Measurements from ENCODE around the gene ZNF367. TPM values are rescaled to one million over a fixed set of nuclear protein-coding genes. Genes with fewer than 3 reads are reported as not detected.

ZNF367 gene
- total RNA-seq, 4 donors from 2014 or later = 0.15 to 5.1 (median 1.7) TPM

DNA sequence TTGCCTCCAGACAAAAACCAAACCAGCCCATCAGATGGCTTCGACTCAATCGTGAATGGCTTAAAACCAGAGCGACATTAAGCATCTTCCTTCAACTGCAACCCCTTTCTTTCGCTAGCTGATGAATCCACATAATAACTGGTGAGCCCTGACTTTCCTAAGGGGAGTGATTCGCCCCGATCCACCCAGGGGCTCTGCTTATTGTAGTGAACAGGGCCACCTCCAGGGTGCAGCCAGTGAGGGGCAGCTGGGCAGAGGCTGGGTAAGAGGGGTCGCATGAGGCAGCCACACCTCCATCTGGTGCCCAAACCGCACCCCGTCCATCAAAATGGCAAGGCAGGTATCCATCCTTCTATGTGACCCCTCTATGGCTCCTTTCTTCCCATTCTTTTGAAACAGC lies 72.6 kb downstream of the ZNF367 start:
- Histone ChIP-seq H3K36me3 (peaks cover 0 to 10% of the 10 kb centered on the region in 2 donors), H3K4me1 (peaks cover 0 to 7% of the 10 kb centered on the region in 2 donors), H3K9me3 (no peaks in the 10 kb centered on the region), H3K4me3 (no peak overlapping the region), H3K27ac (peak overlapping the region in 1 of 4 donors; percentile 5), H3K27me3 (no peaks in the 10 kb centered on the region)
- ATAC-seq (no peak), DNase-seq (no peak)
- no peak for TF ChIP-seq POLR2A (IDR thresholded peaks at IDR 0.05)
- TF ChIP-seq, protein P1, sequence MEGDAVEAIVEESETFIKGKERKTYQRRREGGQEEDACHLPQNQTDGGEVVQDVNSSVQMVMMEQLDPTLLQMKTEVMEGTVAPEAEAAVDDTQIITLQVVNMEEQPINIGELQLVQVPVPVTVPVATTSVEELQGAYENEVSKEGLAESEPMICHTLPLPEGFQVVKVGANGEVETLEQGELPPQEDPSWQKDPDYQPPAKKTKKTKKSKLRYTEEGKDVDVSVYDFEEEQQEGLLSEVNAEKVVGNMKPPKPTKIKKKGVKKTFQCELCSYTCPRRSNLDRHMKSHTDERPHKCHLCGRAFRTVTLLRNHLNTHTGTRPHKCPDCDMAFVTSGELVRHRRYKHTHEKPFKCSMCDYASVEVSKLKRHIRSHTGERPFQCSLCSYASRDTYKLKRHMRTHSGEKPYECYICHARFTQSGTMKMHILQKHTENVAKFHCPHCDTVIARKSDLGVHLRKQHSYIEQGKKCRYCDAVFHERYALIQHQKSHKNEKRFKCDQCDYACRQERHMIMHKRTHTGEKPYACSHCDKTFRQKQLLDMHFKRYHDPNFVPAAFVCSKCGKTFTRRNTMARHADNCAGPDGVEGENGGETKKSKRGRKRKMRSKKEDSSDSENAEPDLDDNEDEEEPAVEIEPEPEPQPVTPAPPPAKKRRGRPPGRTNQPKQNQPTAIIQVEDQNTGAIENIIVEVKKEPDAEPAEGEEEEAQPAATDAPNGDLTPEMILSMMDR (IDR thresholded peaks at IDR 0.05 in 4 of 5, conservative IDR thresholded peaks at IDR 0.05 in 1 of 5) = no peak
- intact Hi-C loops (cut with DNase I; ENCODE audit: low total_unique reads) = no loop called here
- in situ Hi-C loops (cut with MboI; ENCODE audit: low sequenced_read_pairs in 4 of 4) = loop anchor here in 1 of 4 donors (25.0 kb wide), 1 partner anchor 317 kb away; the partner anchor contains the start of gene PRXL2C

DNA sequence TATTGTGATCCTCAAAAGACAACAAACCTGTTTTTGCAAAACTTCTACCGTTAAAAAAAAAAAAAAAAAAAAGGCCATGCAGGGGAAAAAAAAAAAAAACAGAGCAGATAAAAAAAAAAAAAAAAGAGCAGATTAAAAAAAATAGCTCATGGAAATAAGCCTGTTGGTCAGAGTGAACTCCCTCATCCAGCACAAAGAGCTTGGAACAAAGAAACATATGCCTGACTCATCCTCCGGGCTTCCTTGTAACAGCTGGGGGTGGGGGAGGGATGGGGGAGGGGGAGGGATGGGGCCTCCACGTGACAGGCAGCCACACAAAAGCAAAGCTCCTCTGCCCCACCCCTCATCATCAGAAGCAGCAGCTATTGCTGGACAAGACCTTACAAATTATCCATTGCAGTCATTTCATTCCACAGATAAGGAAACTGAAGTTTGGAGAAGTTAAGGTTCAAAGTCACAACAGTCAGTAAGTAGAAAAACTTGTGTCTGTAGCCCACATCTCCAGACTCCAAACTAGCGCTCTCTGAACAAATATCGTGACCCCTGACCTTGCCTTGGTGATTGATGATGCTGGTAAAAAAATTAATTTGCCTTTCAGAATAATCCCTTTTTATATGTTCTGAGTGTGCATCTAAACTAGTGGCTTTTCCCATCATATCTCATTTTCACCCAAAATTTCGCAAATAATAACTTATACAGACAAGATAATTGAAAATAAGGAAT lies 73.6 kb downstream of the ZNF367 start:
- Histone ChIP-seq H3K9me3 (no peaks in the 10 kb centered on the region), H3K27ac (peak overlapping the region; percentile 2 to 51 (median 44)), H3K4me1 (peaks cover 0 to 7% of the 10 kb centered on the region in 2 donors), H3K4me3 (no peak overlapping the region), H3K36me3 (peaks cover 0 to 10% of the 10 kb centered on the region in 2 donors), H3K27me3 (no peaks in the 10 kb centered on the region)
- DNase-seq = peak; percentile 20 to 33
- peak; percentile 75 to 78 for ATAC-seq
- TF ChIP-seq, protein P1 (IDR thresholded peaks at IDR 0.05 in 4 of 5, conservative IDR thresholded peaks at IDR 0.05 in 1 of 5) = no peak
- no peak for TF ChIP-seq POLR2A (IDR thresholded peaks at IDR 0.05)
- intact Hi-C loops (cut with DNase I; ENCODE audit: low total_unique reads) (no loop called here), in situ Hi-C loops (cut with MboI; ENCODE audit: low sequenced_read_pairs in 4 of 4) (loop anchor here in 1 of 4 donors (25.0 kb wide), 1 partner anchor 318 kb away; the partner anchor contains the start of gene PRXL2C)

DNA sequence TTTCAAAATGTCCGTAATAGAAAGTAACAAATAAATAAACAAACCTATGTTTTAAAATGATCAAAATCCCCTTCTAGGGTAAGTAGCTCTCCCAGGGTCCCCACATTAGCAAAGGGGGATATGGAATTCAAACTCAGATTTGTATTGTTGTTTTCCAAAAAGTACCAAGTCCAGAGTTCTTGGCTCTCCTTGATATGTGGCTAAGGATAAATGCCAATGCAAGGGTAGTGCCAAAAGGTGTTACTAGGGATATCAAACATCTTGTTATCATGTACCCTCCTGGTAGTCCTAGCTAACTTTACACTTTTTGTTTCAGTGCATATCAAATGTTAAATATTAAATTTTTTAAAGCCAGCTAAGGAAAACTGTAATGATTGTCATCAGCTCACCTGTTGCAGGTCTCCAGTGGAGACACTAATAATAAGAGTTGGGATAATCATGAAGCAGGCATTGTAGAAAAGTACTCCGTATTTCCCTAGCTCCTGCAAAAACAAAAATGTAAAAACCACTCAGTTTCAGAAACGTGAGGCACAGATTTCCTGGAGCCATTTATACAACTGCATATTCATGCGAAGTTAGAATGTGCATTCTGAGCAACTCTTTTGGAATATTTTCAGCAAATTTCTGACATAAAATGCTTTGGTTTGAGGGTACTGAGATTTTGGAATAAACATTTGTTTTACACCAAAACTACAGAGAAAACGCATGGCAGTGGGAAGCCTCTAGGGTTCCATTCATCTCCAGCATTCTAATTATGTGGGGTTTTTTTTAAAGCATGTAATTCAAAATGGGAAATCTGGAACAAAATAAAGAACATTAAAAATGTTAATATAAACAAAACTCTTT lies 74.4 kb downstream of the ZNF367 start:
- Histone ChIP-seq H3K4me3 (no peak overlapping the region), H3K4me1 (peaks cover 0 to 7% of the 10 kb centered on the region in 2 donors), H3K36me3 (peaks cover 0 to 8% of the 10 kb centered on the region in 2 donors), H3K27ac (peak overlapping the region in 1 of 4 donors; percentile 1), H3K27me3 (no peaks in the 10 kb centered on the region), H3K9me3 (no peaks in the 10 kb centered on the region)
- TF ChIP-seq, protein P1 (IDR thresholded peaks at IDR 0.05 in 4 of 5, conservative IDR thresholded peaks at IDR 0.05 in 1 of 5) = no peak
- no peak for TF ChIP-seq POLR2A (IDR thresholded peaks at IDR 0.05)
- in situ Hi-C loops (cut with MboI; ENCODE audit: low sequenced_read_pairs in 4 of 4) = loop anchor here in 1 of 4 donors (25.0 kb wide), 1 partner anchor 319 kb away; the partner anchor contains the start of gene PRXL2C
- intact Hi-C loops (cut with DNase I; ENCODE audit: low total_unique reads) = no loop called here
- ATAC-seq (no peak), DNase-seq (no peak)

DNA sequence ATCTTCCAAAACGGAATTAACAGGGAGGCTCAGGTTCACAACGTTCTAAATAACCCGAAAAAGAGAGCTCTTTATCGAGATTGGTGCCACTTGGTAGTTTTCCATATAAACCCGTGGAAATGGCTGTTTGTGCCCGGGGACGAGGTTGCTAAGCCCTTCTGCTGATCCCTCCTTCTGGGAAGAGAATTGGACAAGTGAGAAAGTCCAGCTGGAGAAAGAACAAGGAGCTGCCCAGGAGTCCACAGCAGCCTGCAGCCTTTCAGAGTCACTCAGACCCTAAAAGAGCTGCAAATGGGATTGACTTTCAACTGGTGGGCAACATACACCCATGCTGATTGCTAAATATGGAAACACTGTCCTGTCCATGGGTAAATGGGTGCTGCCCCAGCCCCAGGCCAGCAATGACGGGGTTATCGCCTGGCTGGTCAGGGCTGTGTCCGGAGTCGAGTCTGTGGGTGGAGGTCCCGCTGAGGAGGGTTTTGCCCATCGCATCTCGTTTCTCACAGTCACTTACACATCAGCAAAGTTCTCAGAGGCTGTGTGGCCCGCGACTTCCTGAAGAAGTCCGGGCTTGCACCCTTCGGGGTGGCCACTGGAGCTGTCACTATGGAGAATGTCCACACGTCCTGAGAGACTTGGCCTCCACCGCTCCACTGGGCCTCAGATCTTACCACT lies 75.5 kb downstream of the ZNF367 start:
- no peaks in the 10 kb centered on the region for H3K36me3 ChIP-seq
- no peaks in the 10 kb centered on the region for H3K27me3 ChIP-seq
- in situ Hi-C loops (cut with MboI; ENCODE audit: low sequenced_read_pairs in 4 of 4) (loop anchor here in 1 of 4 donors (25.0 kb wide), 1 partner anchor 320 kb away; the partner anchor contains the start of gene PRXL2C), intact Hi-C loops (cut with DNase I; ENCODE audit: low total_unique reads) (no loop called here)
- no peak overlapping the region for H3K4me3 ChIP-seq
- no peaks in the 10 kb centered on the region for H3K9me3 ChIP-seq
- no peak for ATAC-seq
- TF ChIP-seq POLR2A (IDR thresholded peaks at IDR 0.05) = no peak
- TF ChIP-seq, protein P1 (IDR thresholded peaks at IDR 0.05 in 4 of 5, conservative IDR thresholded peaks at IDR 0.05 in 1 of 5) = no peak
- peaks cover 0 to 7% of the 10 kb centered on the region in 2 donors for H3K4me1 ChIP-seq
- no peak overlapping the region for H3K27ac ChIP-seq
- DNase-seq = no peak

All from gastrocnemius medialis (tissue), 4 donors.